Measurements from ENCODE around the gene REPS2. TPM values are rescaled to one million over a fixed set of nuclear protein-coding genes. Genes with fewer than 3 reads are reported as not detected.

REPS2 gene
- total RNA-seq, 1 donor, result 1.8 TPM

- no peaks in the 10 kb centered on the region for H3K27me3 ChIP-seq (ENCODE audit: insufficient read depth, low read length)
Measured at GRCh38 chrX:17098516-17099247, 152.2 kb downstream of the REPS2 start.

DNA sequence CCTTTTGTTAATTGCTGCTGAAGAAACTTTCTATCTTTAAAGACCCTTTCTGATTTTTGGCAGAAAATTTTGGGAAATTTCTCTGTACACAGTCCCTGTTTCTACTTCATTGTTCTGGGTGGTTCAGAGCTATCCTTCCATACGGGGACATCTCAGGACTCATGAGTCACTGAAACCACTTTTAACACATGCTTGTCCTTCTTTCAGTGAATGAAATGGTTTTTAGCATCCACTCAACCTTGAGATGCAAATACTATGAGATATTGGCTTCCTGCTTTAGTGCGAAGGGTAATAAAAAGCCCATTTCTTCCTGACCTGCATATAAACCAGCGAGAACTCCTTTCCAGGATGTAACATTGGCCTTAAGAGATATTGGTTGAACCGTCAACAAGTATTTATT is 158.0 kb downstream of the REPS2 start:
- H3K27me3 ChIP-seq (ENCODE audit: insufficient read depth, low read length), result no peaks in the 10 kb centered on the region
- H3K9me3 ChIP-seq (ENCODE audit: low read depth, low read length), result no peaks in the 10 kb centered on the region
- no peak overlapping the region for H3K4me3 ChIP-seq (ENCODE audit: low read length)
- no peaks in the 10 kb centered on the region for H3K4me1 ChIP-seq (ENCODE audit: insufficient read depth, low read length)

More at GRCh38 chrX:17098516-17099247, 152.2 kb downstream of the REPS2 start:
- H3K4me1 ChIP-seq (ENCODE audit: insufficient read depth, low read length), result no peaks in the 10 kb centered on the region
- H3K9me3 ChIP-seq (ENCODE audit: low read depth, low read length), result no peaks in the 10 kb centered on the region
- no peak overlapping the region for H3K4me3 ChIP-seq (ENCODE audit: low read length)

DNA sequence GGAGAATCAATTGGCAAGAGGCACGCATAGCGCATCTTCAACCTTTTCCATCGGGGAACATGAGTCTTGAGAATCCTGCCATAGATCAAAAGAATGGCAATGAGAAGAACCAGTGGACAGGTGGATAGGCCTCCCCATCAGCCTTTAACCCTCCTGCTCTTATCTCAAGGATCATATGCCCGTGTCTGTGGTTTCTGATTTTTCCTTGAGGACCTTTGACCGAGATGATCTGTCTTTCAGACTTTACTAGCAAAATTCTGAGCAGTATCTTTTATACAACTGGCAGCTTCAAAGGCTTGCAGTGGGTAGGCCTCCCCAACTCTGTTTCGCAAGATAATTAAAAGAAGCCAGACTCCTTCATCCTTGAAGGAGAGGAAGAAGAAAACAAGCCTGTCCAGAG is 174.4 kb downstream of the REPS2 start:
- no peaks in the 10 kb centered on the region for H3K9me3 ChIP-seq (ENCODE audit: low read depth, low read length)
- no peaks in the 10 kb centered on the region for H3K27me3 ChIP-seq (ENCODE audit: insufficient read depth, low read length)
- H3K4me1 ChIP-seq (ENCODE audit: insufficient read depth, low read length), result no peaks in the 10 kb centered on the region
- no peak overlapping the region for H3K4me3 ChIP-seq (ENCODE audit: low read length)

- H3K27me3 ChIP-seq (ENCODE audit: insufficient read depth, low read length), result no peaks in the 10 kb centered on the region
- no peak overlapping the region for H3K4me3 ChIP-seq (ENCODE audit: low read length)
- no peaks in the 10 kb centered on the region for H3K9me3 ChIP-seq (ENCODE audit: low read depth, low read length)
- no peaks in the 10 kb centered on the region for H3K4me1 ChIP-seq (ENCODE audit: insufficient read depth, low read length)
Measured at GRCh38 chrX:17154001-17154400, 207.5 kb downstream of the REPS2 start.

DNA sequence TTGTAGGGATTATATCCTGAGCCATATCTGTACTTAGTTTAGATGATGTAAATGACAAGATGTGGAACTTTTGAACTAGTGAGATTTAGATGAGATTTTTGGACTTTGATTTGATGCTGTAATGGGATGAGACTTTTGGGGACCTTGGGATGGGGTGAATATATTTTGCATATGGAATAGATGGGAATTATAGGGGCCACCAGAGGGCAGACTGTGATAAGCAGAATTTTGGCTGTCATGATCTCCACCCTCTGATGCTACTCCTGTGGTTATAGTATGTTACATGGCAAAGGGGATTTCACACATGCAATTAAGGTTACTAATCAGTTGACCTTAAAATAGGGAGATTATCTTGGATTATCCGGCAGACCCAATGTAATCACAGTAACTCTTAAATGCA is 214.5 kb downstream of the REPS2 start:
- Histone ChIP-seq H3K4me3 (ENCODE audit: low read length) (no peak overlapping the region), H3K4me1 (ENCODE audit: insufficient read depth, low read length) (no peaks in the 10 kb centered on the region), H3K27me3 (ENCODE audit: insufficient read depth, low read length) (no peaks in the 10 kb centered on the region), H3K9me3 (ENCODE audit: low read depth, low read length) (no peaks in the 10 kb centered on the region)

GRCh38 chrX:17161991-17162390 is 215.5 kb downstream of the REPS2 start:
- Histone ChIP-seq H3K27me3 (ENCODE audit: insufficient read depth, low read length) (no peaks in the 10 kb centered on the region), H3K9me3 (ENCODE audit: low read depth, low read length) (no peaks in the 10 kb centered on the region), H3K4me3 (ENCODE audit: low read length) (no peak overlapping the region), H3K4me1 (ENCODE audit: insufficient read depth, low read length) (no peaks in the 10 kb centered on the region)

GRCh38 chrX:17164079-17164478 is 217.6 kb downstream of the REPS2 start:
- Histone ChIP-seq H3K9me3 (ENCODE audit: low read depth, low read length) (no peaks in the 10 kb centered on the region), H3K4me3 (ENCODE audit: low read length) (no peak overlapping the region), H3K4me1 (ENCODE audit: insufficient read depth, low read length) (no peaks in the 10 kb centered on the region), H3K27me3 (ENCODE audit: insufficient read depth, low read length) (no peaks in the 10 kb centered on the region)

DNA sequence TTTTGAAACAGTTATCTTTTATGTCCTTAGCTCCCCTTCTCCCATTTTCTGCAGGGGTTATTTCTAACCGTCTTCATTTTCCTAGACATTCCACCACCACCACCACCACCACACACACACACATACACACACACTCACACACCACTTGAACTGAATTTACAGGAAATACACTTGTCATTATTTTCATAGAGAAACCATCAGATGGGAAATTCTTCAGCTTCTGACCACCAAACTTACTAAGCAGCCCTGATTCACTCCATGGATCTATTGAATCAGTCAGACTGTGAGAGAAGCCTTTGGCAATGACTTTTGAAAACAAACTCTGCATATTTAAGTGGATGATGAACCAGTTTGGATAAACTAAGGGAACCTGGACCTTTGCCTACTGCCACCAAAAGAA is 218.5 kb downstream of the REPS2 start:
- Histone ChIP-seq H3K9me3 (ENCODE audit: low read depth, low read length) (no peaks in the 10 kb centered on the region), H3K4me3 (ENCODE audit: low read length) (no peak overlapping the region), H3K27me3 (ENCODE audit: insufficient read depth, low read length) (no peaks in the 10 kb centered on the region), H3K4me1 (ENCODE audit: insufficient read depth, low read length) (no peaks in the 10 kb centered on the region)

DNA sequence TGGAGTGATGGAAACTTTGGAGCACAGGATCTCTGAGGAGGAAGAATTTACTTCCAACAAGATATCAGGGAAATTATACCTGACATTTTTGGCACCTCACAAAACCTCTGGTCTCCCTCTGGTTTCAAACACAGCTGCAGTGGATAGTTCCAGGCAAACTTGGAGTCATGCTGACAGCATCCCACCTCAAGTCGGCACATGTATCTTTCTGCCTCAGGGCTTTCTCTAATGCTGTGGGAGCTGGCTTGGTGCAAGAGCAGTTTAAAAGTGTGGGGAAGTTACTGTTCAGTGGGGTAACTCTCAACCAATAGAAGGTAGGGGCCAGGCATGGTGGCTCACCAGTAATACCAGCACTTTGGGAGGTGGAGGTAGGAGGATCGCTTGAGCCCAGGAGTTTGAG is 221.5 kb downstream of the REPS2 start:
- no peaks in the 10 kb centered on the region for H3K27me3 ChIP-seq (ENCODE audit: insufficient read depth, low read length)
- no peaks in the 10 kb centered on the region for H3K4me1 ChIP-seq (ENCODE audit: insufficient read depth, low read length)
- H3K9me3 ChIP-seq (ENCODE audit: low read depth, low read length), result no peaks in the 10 kb centered on the region
- H3K4me3 ChIP-seq (ENCODE audit: low read length), result no peak overlapping the region

DNA sequence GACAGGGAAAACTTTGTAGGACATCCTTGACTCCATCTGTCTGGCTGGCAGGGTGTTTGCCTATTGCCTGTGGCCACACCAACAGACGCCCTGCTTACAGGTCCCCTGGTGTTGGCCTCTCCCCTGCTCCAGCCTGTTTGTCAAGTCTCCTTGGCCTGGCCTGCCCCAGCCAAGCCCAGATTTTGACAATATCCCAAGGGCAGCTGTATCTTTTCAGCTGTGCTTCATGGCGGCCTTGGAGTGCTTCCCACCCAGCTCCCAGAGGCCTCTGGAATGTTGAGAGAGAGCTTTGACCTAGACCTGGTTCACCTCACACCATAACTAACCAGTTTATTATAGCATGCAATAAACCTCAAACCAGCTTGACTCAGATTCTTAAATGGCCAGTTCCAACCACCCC is 224.5 kb downstream of the REPS2 start:
- H3K27me3 ChIP-seq (ENCODE audit: insufficient read depth, low read length), result no peaks in the 10 kb centered on the region
- no peaks in the 10 kb centered on the region for H3K4me1 ChIP-seq (ENCODE audit: insufficient read depth, low read length)
- no peak overlapping the region for H3K4me3 ChIP-seq (ENCODE audit: low read length)
- no peaks in the 10 kb centered on the region for H3K9me3 ChIP-seq (ENCODE audit: low read depth, low read length)

- H3K4me3 ChIP-seq (ENCODE audit: low read length), result no peak overlapping the region
- no peaks in the 10 kb centered on the region for H3K27me3 ChIP-seq (ENCODE audit: insufficient read depth, low read length)
- H3K9me3 ChIP-seq (ENCODE audit: low read depth, low read length), result no peaks in the 10 kb centered on the region
- no peaks in the 10 kb centered on the region for H3K4me1 ChIP-seq (ENCODE audit: insufficient read depth, low read length)
Measured at GRCh38 chrX:17174671-17175070, 228.2 kb downstream of the REPS2 start.

GRCh38 chrX:17182317-17182716 is 235.9 kb downstream of the REPS2 start:
- no peak overlapping the region for H3K4me3 ChIP-seq (ENCODE audit: low read length)
- no peaks in the 10 kb centered on the region for H3K4me1 ChIP-seq (ENCODE audit: insufficient read depth, low read length)
- H3K27me3 ChIP-seq (ENCODE audit: insufficient read depth, low read length), result no peaks in the 10 kb centered on the region
- H3K9me3 ChIP-seq (ENCODE audit: low read depth, low read length), result no peaks in the 10 kb centered on the region

DNA sequence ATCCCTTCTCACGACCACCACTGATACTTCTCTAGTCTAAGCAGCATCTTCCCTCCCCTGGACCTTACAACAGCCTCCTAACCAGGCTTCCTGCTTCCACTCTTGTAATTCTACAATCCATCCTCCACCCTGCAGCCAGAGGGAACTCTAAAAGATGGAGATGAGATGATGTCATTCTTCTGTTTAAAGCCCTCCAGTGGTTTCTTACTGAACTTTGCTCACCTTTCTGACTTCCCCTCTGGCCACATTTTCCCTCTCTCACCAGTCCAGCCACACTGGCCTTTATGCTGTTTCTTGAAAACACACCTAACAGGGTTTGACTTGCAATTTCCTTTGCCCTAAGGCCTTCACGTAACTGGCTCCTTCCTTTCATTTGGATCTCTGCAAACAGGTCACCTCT is 237.1 kb downstream of the REPS2 start:
- Histone ChIP-seq H3K4me3 (ENCODE audit: low read length) (no peak overlapping the region), H3K9me3 (ENCODE audit: low read depth, low read length) (no peaks in the 10 kb centered on the region), H3K4me1 (ENCODE audit: insufficient read depth, low read length) (no peaks in the 10 kb centered on the region), H3K27me3 (ENCODE audit: insufficient read depth, low read length) (no peaks in the 10 kb centered on the region)

- Histone ChIP-seq H3K9me3 (ENCODE audit: low read depth, low read length) (no peaks in the 10 kb centered on the region), H3K4me3 (ENCODE audit: low read length) (no peak overlapping the region), H3K4me1 (ENCODE audit: insufficient read depth, low read length) (no peaks in the 10 kb centered on the region), H3K27me3 (ENCODE audit: insufficient read depth, low read length) (no peaks in the 10 kb centered on the region)
Measured at GRCh38 chrX:17185431-17185830, 239.0 kb downstream of the REPS2 start.

GRCh38 chrX:17187136-17187756 is 240.8 kb downstream of the REPS2 start:
- H3K27me3 ChIP-seq (ENCODE audit: insufficient read depth, low read length), result no peaks in the 10 kb centered on the region

GRCh38 chrX:17192106-17192505 is 245.6 kb downstream of the REPS2 start:
- Histone ChIP-seq H3K27me3 (ENCODE audit: insufficient read depth, low read length) (no peaks in the 10 kb centered on the region), H3K9me3 (ENCODE audit: low read depth, low read length) (no peaks in the 10 kb centered on the region), H3K4me1 (ENCODE audit: insufficient read depth, low read length) (no peaks in the 10 kb centered on the region), H3K4me3 (ENCODE audit: low read length) (no peak overlapping the region)

More at GRCh38 chrX:17187136-17187756, 240.8 kb downstream of the REPS2 start:
- H3K9me3 ChIP-seq (ENCODE audit: low read depth, low read length), result no peaks in the 10 kb centered on the region
- H3K4me1 ChIP-seq (ENCODE audit: insufficient read depth, low read length), result no peaks in the 10 kb centered on the region
- no peak overlapping the region for H3K4me3 ChIP-seq (ENCODE audit: low read length)

Measured in mononuclear cell (primary cell).